LNCAP (cell line): ENCODE results near the gene TMTC2.

Source experiments
- TF ChIP-seq, protein P1 (sequence below): fragments of 450-650 bp; IDR thresholded peaks from 2 replicates; pipeline ENCODE4 v1.5.1; 2017; ENCODE audit warnings: mild to moderate bottlenecking

The TMTC2 gene

GRCh38 chr12:82757059-82757458, 70.4 kb downstream of the TMTC2 start:
- TF ChIP-seq, protein P1, sequence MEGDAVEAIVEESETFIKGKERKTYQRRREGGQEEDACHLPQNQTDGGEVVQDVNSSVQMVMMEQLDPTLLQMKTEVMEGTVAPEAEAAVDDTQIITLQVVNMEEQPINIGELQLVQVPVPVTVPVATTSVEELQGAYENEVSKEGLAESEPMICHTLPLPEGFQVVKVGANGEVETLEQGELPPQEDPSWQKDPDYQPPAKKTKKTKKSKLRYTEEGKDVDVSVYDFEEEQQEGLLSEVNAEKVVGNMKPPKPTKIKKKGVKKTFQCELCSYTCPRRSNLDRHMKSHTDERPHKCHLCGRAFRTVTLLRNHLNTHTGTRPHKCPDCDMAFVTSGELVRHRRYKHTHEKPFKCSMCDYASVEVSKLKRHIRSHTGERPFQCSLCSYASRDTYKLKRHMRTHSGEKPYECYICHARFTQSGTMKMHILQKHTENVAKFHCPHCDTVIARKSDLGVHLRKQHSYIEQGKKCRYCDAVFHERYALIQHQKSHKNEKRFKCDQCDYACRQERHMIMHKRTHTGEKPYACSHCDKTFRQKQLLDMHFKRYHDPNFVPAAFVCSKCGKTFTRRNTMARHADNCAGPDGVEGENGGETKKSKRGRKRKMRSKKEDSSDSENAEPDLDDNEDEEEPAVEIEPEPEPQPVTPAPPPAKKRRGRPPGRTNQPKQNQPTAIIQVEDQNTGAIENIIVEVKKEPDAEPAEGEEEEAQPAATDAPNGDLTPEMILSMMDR = no peak

GRCh38 chr12:82757656-82758055, 71.0 kb downstream of the TMTC2 start:
- TF ChIP-seq, protein P1 = no peak

GRCh38 chr12:82758749-82759330, 72.1 kb downstream of the TMTC2 start:
- TF ChIP-seq, protein P1 = peak; percentile 60; the same call in 1 of the 2 replicates

GRCh38 chr12:82760423-82760822, 73.7 kb downstream of the TMTC2 start:
- TF ChIP-seq, protein P1 = no peak

GRCh38 chr12:82765971-82766705, 79.4 kb downstream of the TMTC2 start:
- TF ChIP-seq, protein P1 = no peak

- TF ChIP-seq, protein P1 = no peak
Measured at GRCh38 chr12:82774666-82775065, 88.0 kb downstream of the TMTC2 start.

DNA sequence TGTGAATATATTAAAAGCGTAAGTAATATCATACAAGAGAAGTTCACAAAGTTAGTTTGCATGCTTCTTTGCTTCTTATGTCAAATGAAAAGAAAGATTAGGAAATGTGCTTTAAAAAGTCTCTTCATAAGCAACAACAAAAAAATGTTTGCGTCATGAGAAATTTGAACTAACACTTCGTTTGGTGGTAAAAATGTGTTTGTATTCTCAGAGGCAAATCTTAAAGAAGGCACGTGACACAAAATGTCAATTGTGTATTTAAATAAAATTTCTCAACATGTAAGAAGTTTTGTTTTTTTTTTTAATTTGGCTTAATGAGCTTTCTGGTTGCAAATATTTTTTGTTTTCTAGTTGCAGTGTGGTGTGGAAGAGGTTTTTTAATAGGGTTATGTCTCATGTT, 93.8 kb downstream of the TMTC2 start:
- TF ChIP-seq, protein P1 = no peak
